T-helper 1 cell treated with Interleukin-12 subunit alpha and Interleukin-12 subunit beta and Interleukin-4 antibody, amounts not matched to agents 30 ng/mL and 1 ng/mL, for 36 hours (primary cell): ENCODE results near the gene PROSER1. TPM values are rescaled to one million over a fixed set of nuclear protein-coding genes. Genes with fewer than 3 reads are reported as not detected.

Experiments used
- intact Hi-C: fragments of 100-400 bp; cut with micrococcal nuclease; formaldehyde crosslinking; loops from one replicate; pipeline ENCODE4 v1.15.1; 2024
- total RNA-seq: library from RNA; stranded (reverse); gene quantifications from 2 replicates; pipeline ENCODE4 v1.2.3, GENCODE V29; 2022

PROSER1 gene
- total RNA-seq, 1 donor from 2014 or later = 69.3 TPM

- intact Hi-C loops = no loop called here
Measured at GRCh38 chr13:38960175-38960574, 77.7 kb downstream of the PROSER1 start.

Other genes starting within 250 kb of the PROSER1 start
- gene STOML3, start 47.3 kb downstream of the PROSER1 start, total RNA-seq = not detected in 2 replicates
- gene NHLRC3, start 367 bp upstream of the PROSER1 start, total RNA-seq = 19.2 and 22.0 TPM in 2 replicates